HG03439 (cell line): ENCODE results near the gene LRRC73.
"Not testable (repeated sequence)": the region's sequence is repeated elsewhere in the genome, so short reads cannot be mapped to it uniquely, and the experiment has no call there.

Source experiments
- ATAC-seq: cut with Tn5 transposase; IDR thresholded peaks from one replicate; pipeline ENCODE4 v1.9.1; 2021; ENCODE audit warnings: mild to moderate bottlenecking, moderate library complexity; ENCODE audit not compliant: unreplicated experiment

The LRRC73 gene

DNA sequence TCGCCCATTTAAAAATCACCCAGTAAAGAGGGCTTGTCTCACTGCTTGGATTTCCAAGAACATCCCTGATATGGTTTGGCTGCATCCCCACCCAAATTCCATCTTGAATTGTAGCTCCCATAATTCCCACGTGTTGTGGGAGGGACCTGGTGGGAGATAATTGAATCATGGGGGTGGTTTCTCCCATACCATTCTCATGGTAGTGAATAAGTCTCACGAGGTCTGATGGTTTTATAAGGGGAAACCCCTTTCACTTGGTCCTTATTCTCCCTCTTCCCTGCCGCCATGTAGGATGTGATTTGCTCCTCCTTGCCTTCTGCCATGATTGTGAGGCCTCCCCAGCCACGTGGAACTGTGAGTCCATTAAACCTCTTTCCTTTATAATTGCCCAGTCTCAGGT lies 42.9 kb downstream of the LRRC73 start:
- not testable (repeated sequence) for ATAC-seq

DNA sequence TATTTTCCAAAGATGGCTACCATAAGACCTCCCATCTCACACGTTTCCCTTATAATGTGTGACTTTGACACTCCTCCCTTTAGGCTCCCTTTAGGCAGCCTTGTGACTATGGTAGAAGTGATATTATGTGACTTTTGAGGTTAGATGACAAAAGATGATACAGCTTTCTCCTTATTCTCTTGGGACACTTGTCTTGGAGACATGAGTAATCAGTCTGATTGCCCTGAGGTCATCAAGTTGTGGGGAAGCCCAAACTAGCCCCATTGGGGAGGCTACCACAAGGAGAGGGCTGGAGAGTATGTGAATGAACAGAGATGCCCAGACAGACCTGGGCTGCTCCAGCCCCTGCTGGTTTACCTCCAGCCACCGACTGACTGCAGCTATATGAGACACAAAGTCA lies 44.2 kb downstream of the LRRC73 start:
- no peak for ATAC-seq

DNA sequence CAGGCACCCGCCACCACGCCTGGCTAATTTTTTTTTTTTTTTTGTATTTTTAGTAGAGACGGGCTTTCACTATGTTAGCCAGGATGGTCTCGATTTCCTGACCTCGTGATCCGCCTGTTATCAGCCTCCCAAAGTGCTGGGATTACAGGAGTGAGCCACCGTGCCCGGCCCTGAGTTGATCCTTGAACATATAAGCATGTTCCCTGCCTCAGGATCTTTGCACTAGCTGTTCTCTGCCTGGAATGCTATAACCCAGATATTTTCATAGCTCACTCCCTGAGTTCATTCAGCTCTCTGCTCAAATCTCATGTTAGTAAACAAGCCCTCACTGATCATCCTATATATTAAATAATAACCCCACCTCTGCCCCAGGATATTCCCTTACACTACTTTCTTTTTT lies 45.8 kb downstream of the LRRC73 start:
- no peak for ATAC-seq

DNA sequence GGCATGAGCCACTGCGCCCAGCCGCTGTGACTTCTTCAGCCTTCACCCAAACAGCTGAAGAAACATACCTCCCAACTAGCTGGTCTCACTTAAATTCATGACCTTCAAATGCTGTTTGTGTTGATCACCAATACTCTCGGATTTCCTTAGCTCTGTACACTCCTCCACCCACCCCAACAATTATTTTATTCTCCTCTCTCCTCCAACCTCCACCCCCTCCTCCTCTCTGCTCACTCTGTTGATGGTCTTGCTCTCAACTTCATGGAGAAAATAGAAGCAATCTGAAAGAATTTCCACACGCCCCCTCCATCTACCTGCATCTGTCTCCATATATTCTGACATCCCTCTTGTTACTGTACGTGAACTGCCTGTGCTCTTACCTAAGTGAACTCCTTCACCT lies 48.2 kb downstream of the LRRC73 start:
- ATAC-seq = no peak

DNA sequence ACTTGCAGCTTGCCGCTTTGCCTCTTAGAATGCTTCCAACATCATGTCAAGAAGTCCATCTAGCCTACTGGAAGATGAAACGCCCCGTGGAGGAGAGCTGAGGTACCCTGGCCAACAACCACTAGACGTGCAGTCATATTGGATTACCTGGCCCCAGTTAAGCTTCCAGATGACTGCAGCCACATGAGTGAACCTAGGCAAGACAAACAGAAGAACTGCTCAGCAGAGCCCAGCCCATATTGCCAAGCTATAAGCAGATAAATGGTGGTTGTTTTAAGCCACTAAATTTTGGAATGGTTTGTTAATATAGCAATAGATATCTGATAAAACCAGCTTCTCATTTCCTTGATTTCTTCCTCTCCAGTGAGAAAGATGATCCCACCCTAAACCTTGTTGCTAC lies 50.1 kb downstream of the LRRC73 start:
- ATAC-seq = no peak

GRCh38 chr6:43459535-43459934 lies 50.6 kb downstream of the LRRC73 start:
- no peak for ATAC-seq

DNA sequence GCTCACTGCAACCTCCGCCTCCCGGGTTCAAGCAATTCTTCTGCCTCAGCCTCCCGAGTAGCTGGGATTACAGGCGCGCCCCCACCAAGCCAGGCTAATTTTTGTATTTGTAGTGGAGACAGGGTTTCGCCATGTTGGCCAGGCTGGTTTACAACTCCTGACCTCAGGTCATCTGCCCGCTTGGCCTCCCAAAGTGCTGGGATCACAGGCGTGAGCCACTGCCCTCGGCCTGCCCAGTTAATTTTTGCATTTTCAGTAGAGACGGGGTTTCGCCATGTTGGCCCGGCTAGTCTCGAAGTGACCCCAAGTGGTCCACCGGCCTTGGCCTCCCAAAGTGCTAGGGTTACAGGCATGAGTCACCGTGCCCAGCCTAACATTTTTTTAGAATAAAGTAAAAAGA lies 52.0 kb downstream of the LRRC73 start:
- ATAC-seq = not testable (repeated sequence)

GRCh38 chr6:43457643-43458042 lies 52.5 kb downstream of the LRRC73 start:
- ATAC-seq = no peak
